ENCODE results near the gene ACTN4. TPM values are rescaled to one million over a fixed set of nuclear protein-coding genes. Genes with fewer than 3 reads are reported as not detected.

Gene ACTN4
- polyA plus RNA-seq, 6 donors from 2014 or later = 6.8 to 15.8 (median 10.6) TPM

GRCh38 chr19:38710928-38711725 is 63.7 kb downstream of the ACTN4 start:
- peaks cover 0 to 6% (median 5%) of the 10 kb centered on the region in 3 donors for H3K4me1 Mint-ChIP-seq
- H3K27me3 Mint-ChIP-seq = no peaks in the 10 kb centered on the region
- DNase-seq (no peak), ATAC-seq (ENCODE audit: low read depth in 2 of 2) (no peak)
- H3K9me3 Mint-ChIP-seq = no peaks in the 10 kb centered on the region
- H3K4me3 Mint-ChIP-seq = no peak overlapping the region
- H3K27ac Mint-ChIP-seq = peak overlapping the region in 3 of 6 donors; percentile 30 to 51 (median 38)
- peaks cover 0 to 27% of the 10 kb centered on the region in 2 donors for H3K36me3 Mint-ChIP-seq

- no peak for DNase-seq
- no peaks in the 10 kb centered on the region for H3K9me3 Mint-ChIP-seq
- ATAC-seq (ENCODE audit: low read depth in 2 of 2) = no peak
- peak overlapping the region in 1 of 6 donors; percentile 74 for H3K27ac Mint-ChIP-seq
- peaks cover 0 to 6% (median 5%) of the 10 kb centered on the region in 3 donors for H3K4me1 Mint-ChIP-seq
- no peak overlapping the region for H3K4me3 Mint-ChIP-seq
- peaks cover 0 to 27% of the 10 kb centered on the region in 2 donors for H3K36me3 Mint-ChIP-seq
- no peaks in the 10 kb centered on the region for H3K27me3 Mint-ChIP-seq
Measured at GRCh38 chr19:38711726-38712153, 64.3 kb downstream of the ACTN4 start.

- no peak for ATAC-seq (ENCODE audit: low read depth in 2 of 2)
- no peak for DNase-seq
- Mint-ChIP-seq H3K4me1 (peaks cover 0 to 6% (median 5%) of the 10 kb centered on the region in 3 donors), H3K4me3 (no peak overlapping the region), H3K36me3 (peaks cover 0 to 27% of the 10 kb centered on the region in 2 donors), H3K27ac (peak overlapping the region in 1 of 6 donors; percentile 74), H3K9me3 (no peaks in the 10 kb centered on the region), H3K27me3 (no peaks in the 10 kb centered on the region)
Measured at GRCh38 chr19:38712161-38712748, 64.8 kb downstream of the ACTN4 start.

- H3K4me3 Mint-ChIP-seq = no peak overlapping the region
- peaks cover 0 to 6% (median 5%) of the 10 kb centered on the region in 3 donors for H3K4me1 Mint-ChIP-seq
- no peaks in the 10 kb centered on the region for H3K9me3 Mint-ChIP-seq
- DNase-seq (no peak), ATAC-seq (ENCODE audit: low read depth in 2 of 2) (no peak)
- H3K27me3 Mint-ChIP-seq = no peaks in the 10 kb centered on the region
- H3K36me3 Mint-ChIP-seq = peaks cover 0 to 27% of the 10 kb centered on the region in 2 donors
- no peak overlapping the region for H3K27ac Mint-ChIP-seq
Measured at GRCh38 chr19:38713227-38713649, 65.8 kb downstream of the ACTN4 start.

- Mint-ChIP-seq H3K4me3 (no peak overlapping the region), H3K9me3 (no peaks in the 10 kb centered on the region), H3K36me3 (peaks cover 0 to 27% of the 10 kb centered on the region in 2 donors), H3K27me3 (no peaks in the 10 kb centered on the region), H3K4me1 (peaks cover 0 to 6% (median 5%) of the 10 kb centered on the region in 3 donors), H3K27ac (peak overlapping the region in 1 of 6 donors; percentile 54)
- no peak for DNase-seq
- ATAC-seq (ENCODE audit: low read depth in 2 of 2) = no peak
Measured at GRCh38 chr19:38713865-38714264, 66.4 kb downstream of the ACTN4 start.

GRCh38 chr19:38714354-38714778 is 66.9 kb downstream of the ACTN4 start:
- ATAC-seq (ENCODE audit: low read depth in 2 of 2) (no peak), DNase-seq (no peak)
- Mint-ChIP-seq H3K27me3 (no peaks in the 10 kb centered on the region), H3K27ac (peak overlapping the region in 1 of 6 donors; percentile 54), H3K4me1 (peaks cover 0 to 6% (median 5%) of the 10 kb centered on the region in 3 donors), H3K9me3 (no peaks in the 10 kb centered on the region), H3K4me3 (no peak overlapping the region), H3K36me3 (peaks cover 0 to 27% of the 10 kb centered on the region in 2 donors)

- peaks cover under 1 to 6% (median 2%) of the 10 kb centered on the region in 3 donors for H3K4me1 Mint-ChIP-seq
- H3K9me3 Mint-ChIP-seq = no peaks in the 10 kb centered on the region
- no peak overlapping the region for H3K4me3 Mint-ChIP-seq
- H3K36me3 Mint-ChIP-seq = peaks cover 0 to 21% of the 10 kb centered on the region in 2 donors
- no peaks in the 10 kb centered on the region for H3K27me3 Mint-ChIP-seq
- ATAC-seq (ENCODE audit: low read depth in 2 of 2) (no peak), DNase-seq (no peak)
- H3K27ac Mint-ChIP-seq = no peak overlapping the region
Measured at GRCh38 chr19:38715555-38715954, 68.1 kb downstream of the ACTN4 start.

GRCh38 chr19:38717051-38717450 is 69.6 kb downstream of the ACTN4 start:
- Mint-ChIP-seq H3K27ac (no peak overlapping the region), H3K9me3 (no peaks in the 10 kb centered on the region), H3K27me3 (no peaks in the 10 kb centered on the region), H3K4me3 (no peak overlapping the region), H3K4me1 (peaks cover 0 to 6% (median 2%) of the 10 kb centered on the region in 3 donors), H3K36me3 (peaks cover 0 to 11% of the 10 kb centered on the region in 2 donors)
- ATAC-seq (ENCODE audit: low read depth in 2 of 2) (no peak), DNase-seq (no peak)

GRCh38 chr19:38717855-38718254 is 70.4 kb downstream of the ACTN4 start:
- Mint-ChIP-seq H3K9me3 (no peaks in the 10 kb centered on the region), H3K27ac (no peak overlapping the region), H3K4me1 (peaks cover 0 to 6% (median 2%) of the 10 kb centered on the region in 3 donors), H3K27me3 (no peaks in the 10 kb centered on the region), H3K4me3 (no peak overlapping the region), H3K36me3 (peaks cover 0 to 11% of the 10 kb centered on the region in 2 donors)
- no peak for DNase-seq
- no peak for ATAC-seq (ENCODE audit: low read depth in 2 of 2)

- H3K36me3 Mint-ChIP-seq = peaks cover 0 to 4% of the 10 kb centered on the region in 2 donors
- H3K27ac Mint-ChIP-seq = no peak overlapping the region
- ATAC-seq (ENCODE audit: low read depth in 2 of 2) (no peak), DNase-seq (no peak)
- H3K4me1 Mint-ChIP-seq = peaks cover 0 to 2% (median 2%) of the 10 kb centered on the region in 3 donors
- no peaks in the 10 kb centered on the region for H3K27me3 Mint-ChIP-seq
- H3K4me3 Mint-ChIP-seq = no peak overlapping the region
- H3K9me3 Mint-ChIP-seq = no peaks in the 10 kb centered on the region
Measured at GRCh38 chr19:38718747-38719543, 71.5 kb downstream of the ACTN4 start.

GRCh38 chr19:38719761-38720558 is 72.5 kb downstream of the ACTN4 start:
- DNase-seq (no peak), ATAC-seq (ENCODE audit: low read depth in 2 of 2) (no peak)
- Mint-ChIP-seq H3K27ac (no peak overlapping the region), H3K4me3 (no peak overlapping the region), H3K27me3 (no peaks in the 10 kb centered on the region), H3K9me3 (no peaks in the 10 kb centered on the region), H3K36me3 (no peaks in the 10 kb centered on the region), H3K4me1 (peaks cover 0 to 2% (median 0%) of the 10 kb centered on the region in 3 donors)

- ATAC-seq (ENCODE audit: low read depth in 2 of 2) (peak in 1 of 2 donors; percentile 25), DNase-seq (no peak)
- Mint-ChIP-seq H3K27me3 (no peaks in the 10 kb centered on the region), H3K27ac (peak overlapping the region in 1 of 6 donors; percentile 18), H3K36me3 (no peaks in the 10 kb centered on the region), H3K9me3 (no peaks in the 10 kb centered on the region), H3K4me3 (no peak overlapping the region), H3K4me1 (peaks cover 0 to 2% (median 0%) of the 10 kb centered on the region in 3 donors)
Measured at GRCh38 chr19:38720559-38721236, 73.2 kb downstream of the ACTN4 start.
